GM19193 (cell line): Measurements from ENCODE around the gene CLDN14.

Experiments used
- POLR2A ChIP-seq: IDR thresholded peaks from 4 replicates; pipeline ENCODE4 v1.6.1; 2011; ENCODE audit not compliant: insufficient read depth, insufficient read length; ENCODE audit errors: extremely low read depth

CLDN14 gene

GRCh38 chr21:36507397-36508018 lies 27.6 kb upstream of the CLDN14 start:
- no peak for TF ChIP-seq POLR2A

- TF ChIP-seq POLR2A = no peak
Measured at GRCh38 chr21:36506482-36506881, 26.6 kb upstream of the CLDN14 start.

GRCh38 chr21:36504067-36505058 lies 24.4 kb upstream of the CLDN14 start:
- TF ChIP-seq POLR2A = no peak

GRCh38 chr21:36502365-36502764 lies 22.4 kb upstream of the CLDN14 start:
- no peak for TF ChIP-seq POLR2A

GRCh38 chr21:36501589-36501892 lies 21.6 kb upstream of the CLDN14 start:
- no peak for TF ChIP-seq POLR2A

GRCh38 chr21:36499578-36500471 lies 19.9 kb upstream of the CLDN14 start:
- TF ChIP-seq POLR2A = no peak

GRCh38 chr21:36494557-36494956 lies 14.6 kb upstream of the CLDN14 start:
- TF ChIP-seq POLR2A = no peak

GRCh38 chr21:36491209-36491910 lies 11.4 kb upstream of the CLDN14 start:
- no peak for TF ChIP-seq POLR2A

- TF ChIP-seq POLR2A = no peak
Measured at GRCh38 chr21:36489776-36490165, 9.8 kb upstream of the CLDN14 start.

GRCh38 chr21:36489103-36489775 lies 9.3 kb upstream of the CLDN14 start:
- TF ChIP-seq POLR2A = no peak

GRCh38 chr21:36487641-36488307 lies 7.9 kb upstream of the CLDN14 start:
- TF ChIP-seq POLR2A = no peak

- no peak for TF ChIP-seq POLR2A
Measured at GRCh38 chr21:36486246-36486645, 6.3 kb upstream of the CLDN14 start.

- TF ChIP-seq POLR2A = no peak
Measured at GRCh38 chr21:36485476-36485875, 5.6 kb upstream of the CLDN14 start.

GRCh38 chr21:36483095-36483494 lies 3.2 kb upstream of the CLDN14 start:
- no peak for TF ChIP-seq POLR2A

GRCh38 chr21:36482673-36483072 lies 2.8 kb upstream of the CLDN14 start:
- TF ChIP-seq POLR2A = no peak
